HepG2 (cell line): ENCODE data around the gene PIK3CD. TPM values are rescaled to one million over a fixed set of nuclear protein-coding genes. Genes with fewer than 3 reads are reported as not detected.

Source experiments
- GLMP ChIP-seq: sonication (generic); formaldehyde crosslinking; IDR thresholded peaks from 2 replicates; pipeline ENCODE4 v1.9.0; 2021; ENCODE audit warnings: missing genetic modification reagents, mild to moderate bottlenecking, borderline replicate concordance
- HNF4G ChIP-seq, 2 experiments: sonication (generic) in 1 of 2; formaldehyde crosslinking in 1 of 2; IDR thresholded peaks; 2 replicates each; pipeline versions ENCODE4 v1.4.0 to v1.6.1; 2011 to 2020; ENCODE audit warnings: borderline replicate concordance in 2 of 2, low read depth in 2 of 2, mild to moderate bottlenecking in 2 of 2, low read length in 1 of 2, missing genetic modification reagents in 1 of 2, moderate library complexity in 1 of 2
- HNRNPH1 ChIP-seq: fragments of 200-400 bp; formaldehyde crosslinking; optimal IDR thresholded peaks from 2 replicates; pipeline ENCODE3; 2017; ENCODE audit warnings: mild to moderate bottlenecking, low read depth, low read length
- HOXA3 ChIP-seq: sonication (generic); formaldehyde crosslinking; IDR thresholded peaks from 2 replicates; pipeline ENCODE4 v1.5.0; 2020; ENCODE audit warnings: missing genetic modification reagents
- HOXA7 ChIP-seq: sonication (generic); formaldehyde crosslinking; IDR thresholded peaks from 2 replicates; pipeline ENCODE4 v1.8.1; 2022; ENCODE audit warnings: mild to moderate bottlenecking, missing genetic modification reagents, moderate library complexity
- KAT2B ChIP-seq: fragments of 150-350 bp; IDR thresholded peaks from 2 replicates; pipeline ENCODE4 v1.6.1; 2014; ENCODE audit warnings: low read depth, low read length, borderline replicate concordance
- KAT7 ChIP-seq: IDR thresholded peaks from 2 replicates; pipeline ENCODE4 v1.6.1; 2018; ENCODE audit warnings: borderline replicate concordance, missing compliant biosample characterization
- MYPOP ChIP-seq: sonication (generic); formaldehyde crosslinking; IDR thresholded peaks from 2 replicates; pipeline ENCODE4 v1.8.1; 2023; ENCODE audit warnings: mild to moderate bottlenecking, moderate library complexity, missing genetic modification reagents
- ONECUT2 ChIP-seq: sonication (generic); formaldehyde crosslinking; IDR thresholded peaks from 2 replicates; pipeline ENCODE4 v1.4.0; 2020; ENCODE audit warnings: missing genetic modification reagents
- POGK ChIP-seq: sonication (generic); formaldehyde crosslinking; conservative IDR thresholded peaks from 2 replicates; pipeline ENCODE4 v1.8.0; 2022; ENCODE audit warnings: mild to moderate bottlenecking, moderate library complexity, missing genetic modification reagents
- POLR2A ChIP-seq, 2 experiments: IDR thresholded peaks; 2 replicates each; pipeline ENCODE4 v1.6.1; 2011; ENCODE audit warnings: low read depth in 2 of 2, low read length in 2 of 2, mild to moderate bottlenecking in 1 of 2, moderate library complexity in 1 of 2; ENCODE audit not compliant: insufficient read depth in 1 of 2
- SATB2 ChIP-seq: sonication (generic); formaldehyde crosslinking; IDR thresholded peaks from 2 replicates; pipeline ENCODE4 v1.5.0; 2020; ENCODE audit warnings: missing genetic modification reagents
- ZBTB44 ChIP-seq: sonication (generic); formaldehyde crosslinking; IDR thresholded peaks from 2 replicates; pipeline ENCODE4 v1.4.0; 2020; ENCODE audit warnings: missing genetic modification reagents
- ZNF503 ChIP-seq: sonication (generic); formaldehyde crosslinking; IDR thresholded peaks from 2 replicates; pipeline ENCODE4 v1.4.0; 2020; ENCODE audit warnings: missing genetic modification reagents
- ZNF563 ChIP-seq: sonication (generic); formaldehyde crosslinking; IDR thresholded peaks from 2 replicates; pipeline ENCODE4 v1.8.0; 2022; ENCODE audit warnings: mild to moderate bottlenecking, moderate library complexity, missing genetic modification reagents
- polyA plus RNA-seq, 8 experiments: library from polyadenylated mRNA; depleted of rRNA in 3 of 8; stranded (reverse) in 7 of 8; unstranded in 1 of 8; fragments of >200 nt; fragmentation: Illumina TruSeq in 4 of 8; extraction: Trizol in 4 of 8; gene quantifications; 2 replicates each; pipeline versions ENCODE4 v1.2.1 to v1.2.3, GENCODE V29; 2011 to 2016; ENCODE audit warnings: low read depth in 4 of 8, missing spikeins in 1 of 8, mixed read lengths in 1 of 8; ENCODE audit not compliant: insufficient read depth in 1 of 8
- total RNA-seq, 5 experiments: library from RNA; depleted of rRNA; stranded (reverse); fragments of >200 nt; fragmentation: Illumina TruSeq; extraction: Trizol; gene quantifications; 2 replicates each; pipeline ENCODE4 v1.2.3, GENCODE V29; 2016; ENCODE audit warnings: low read depth in 1 of 5
- TF ChIP-seq, protein P1 (sequence below): sonication (generic); formaldehyde crosslinking; IDR thresholded peaks from 2 replicates; pipeline ENCODE4 v1.5.0; 2020; ENCODE audit warnings: mild to moderate bottlenecking, missing genetic modification reagents, moderate library complexity

PIK3CD gene
- total and polyA plus RNA-seq, 2 of the 13 experiments (the other 11 are each of a cell fraction or from before 2014, with no cell fraction given), result 7.1 to 10.0 TPM

GRCh38 chr1:9689011-9689706 is 37.6 kb downstream of the PIK3CD start (continued):
- TF ChIP-seq, protein P1, sequence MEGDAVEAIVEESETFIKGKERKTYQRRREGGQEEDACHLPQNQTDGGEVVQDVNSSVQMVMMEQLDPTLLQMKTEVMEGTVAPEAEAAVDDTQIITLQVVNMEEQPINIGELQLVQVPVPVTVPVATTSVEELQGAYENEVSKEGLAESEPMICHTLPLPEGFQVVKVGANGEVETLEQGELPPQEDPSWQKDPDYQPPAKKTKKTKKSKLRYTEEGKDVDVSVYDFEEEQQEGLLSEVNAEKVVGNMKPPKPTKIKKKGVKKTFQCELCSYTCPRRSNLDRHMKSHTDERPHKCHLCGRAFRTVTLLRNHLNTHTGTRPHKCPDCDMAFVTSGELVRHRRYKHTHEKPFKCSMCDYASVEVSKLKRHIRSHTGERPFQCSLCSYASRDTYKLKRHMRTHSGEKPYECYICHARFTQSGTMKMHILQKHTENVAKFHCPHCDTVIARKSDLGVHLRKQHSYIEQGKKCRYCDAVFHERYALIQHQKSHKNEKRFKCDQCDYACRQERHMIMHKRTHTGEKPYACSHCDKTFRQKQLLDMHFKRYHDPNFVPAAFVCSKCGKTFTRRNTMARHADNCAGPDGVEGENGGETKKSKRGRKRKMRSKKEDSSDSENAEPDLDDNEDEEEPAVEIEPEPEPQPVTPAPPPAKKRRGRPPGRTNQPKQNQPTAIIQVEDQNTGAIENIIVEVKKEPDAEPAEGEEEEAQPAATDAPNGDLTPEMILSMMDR (CRISPR knock-in tag), result no peak
- 0 out of 2 replicates have a peak, but pooled peaks have one; percentile 55 for TF ChIP-seq POGK (CRISPR knock-in tag)
- TF ChIP-seq KAT2B, result peak; percentile 21; the same call in 1 of the 2 replicates
- TF ChIP-seq ZBTB44 (CRISPR knock-in tag), result no peak
- TF ChIP-seq SATB2 (CRISPR knock-in tag), result no peak
- peak in 1 of 2 experiments; percentile 31; a peak in 1 of 4 replicates for TF ChIP-seq POLR2A (IDR thresholded peaks at IDR 0.05; ENCODE audit: insufficient read depth in 1 of 2, low read depth in 2 of 2, low read length in 2 of 2)
- TF ChIP-seq HNF4G (IDR thresholded peaks at IDR 0.05; ENCODE audit: borderline replicate concordance, low read depth, low read length), result peak; percentile 24; the same call in 1 of the 2 replicates
- no peak for TF ChIP-seq HNF4G (CRISPR knock-in tag; IDR thresholded peaks at IDR 0.05; ENCODE audit: borderline replicate concordance, low read depth)
- TF ChIP-seq HNRNPH1, result no peak
- TF ChIP-seq ONECUT2 (CRISPR knock-in tag), result peak; percentile 73
- TF ChIP-seq GLMP, result no peak
- no peak for TF ChIP-seq ZNF503 (CRISPR knock-in tag)
- TF ChIP-seq MYPOP (CRISPR knock-in tag), result no peak
- no peak for TF ChIP-seq KAT7 (CRISPR knock-in tag)
- no peak for TF ChIP-seq HOXA3 (CRISPR knock-in tag)
- TF ChIP-seq HOXA7, result no peak
- TF ChIP-seq ZNF563 (CRISPR knock-in tag), result no peak
